ENCODE results near the gene EFNA5.

- TF ChIP-seq CTCF (IDR thresholded peaks at IDR 0.05) (no peak), EP300 (IDR thresholded peaks at IDR 0.05) (no peak), POLR2AphosphoS5 (IDR thresholded peaks at IDR 0.05) (no peak)
These were observed 187.3 kb downstream of the EFNA5 start for GRCh38 chr5:107483231-107484024.
